ENCODE measurements around the gene NRBP1.
A peak's percentile ranks its signal among the peaks of the same experiment; 100 is the strongest.
"Not testable (repeated sequence)": the region's sequence is repeated elsewhere in the genome, so short reads cannot be mapped to it uniquely, and the experiment has no call there.

NRBP1 gene

DNA sequence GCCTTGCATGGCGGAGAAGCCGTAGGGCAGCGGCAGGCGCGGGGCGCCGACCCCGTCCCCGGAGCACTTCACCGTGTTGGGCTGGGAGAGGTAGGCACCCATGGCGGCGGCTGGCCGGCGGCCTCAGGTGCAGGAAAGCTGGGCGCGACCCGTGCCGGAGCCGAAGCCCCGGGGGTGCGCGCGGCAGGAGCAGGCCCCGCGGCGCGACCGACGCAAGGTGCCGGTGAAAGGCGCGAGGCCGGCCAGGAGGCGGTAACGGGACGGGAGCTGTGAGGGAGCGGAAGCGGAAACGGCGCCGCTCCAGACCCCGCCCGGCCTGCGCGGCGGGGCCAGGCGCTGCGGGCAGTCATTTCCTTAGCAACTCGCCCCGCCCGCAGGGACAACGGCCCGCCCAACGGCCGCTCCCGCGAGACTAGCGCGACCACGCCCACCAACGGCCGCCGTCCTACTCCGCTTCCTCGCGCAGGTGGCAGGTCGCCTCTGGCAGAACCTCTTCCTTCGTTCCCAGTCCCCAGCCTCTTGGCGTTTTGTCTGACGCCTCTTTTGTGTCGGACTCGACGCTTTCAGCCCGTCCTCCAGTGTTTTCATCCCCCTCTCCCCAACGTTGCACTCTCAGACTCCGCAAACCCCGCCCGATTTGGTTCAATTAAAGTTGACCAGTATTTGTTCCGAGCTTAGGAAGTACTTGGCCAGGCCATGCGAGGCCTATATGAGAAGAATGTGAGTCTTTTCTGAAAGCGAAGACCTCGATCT, 18.9 kb upstream of the NRBP1 start, which contains the start of gene PPM1G:
TSS of gene PPM1G (minus strand) at position 271 of the 753 bp plus-strand sequence. CDS start at position 102, 169 bp downstream.
- TF ChIP-seq, protein P1, sequence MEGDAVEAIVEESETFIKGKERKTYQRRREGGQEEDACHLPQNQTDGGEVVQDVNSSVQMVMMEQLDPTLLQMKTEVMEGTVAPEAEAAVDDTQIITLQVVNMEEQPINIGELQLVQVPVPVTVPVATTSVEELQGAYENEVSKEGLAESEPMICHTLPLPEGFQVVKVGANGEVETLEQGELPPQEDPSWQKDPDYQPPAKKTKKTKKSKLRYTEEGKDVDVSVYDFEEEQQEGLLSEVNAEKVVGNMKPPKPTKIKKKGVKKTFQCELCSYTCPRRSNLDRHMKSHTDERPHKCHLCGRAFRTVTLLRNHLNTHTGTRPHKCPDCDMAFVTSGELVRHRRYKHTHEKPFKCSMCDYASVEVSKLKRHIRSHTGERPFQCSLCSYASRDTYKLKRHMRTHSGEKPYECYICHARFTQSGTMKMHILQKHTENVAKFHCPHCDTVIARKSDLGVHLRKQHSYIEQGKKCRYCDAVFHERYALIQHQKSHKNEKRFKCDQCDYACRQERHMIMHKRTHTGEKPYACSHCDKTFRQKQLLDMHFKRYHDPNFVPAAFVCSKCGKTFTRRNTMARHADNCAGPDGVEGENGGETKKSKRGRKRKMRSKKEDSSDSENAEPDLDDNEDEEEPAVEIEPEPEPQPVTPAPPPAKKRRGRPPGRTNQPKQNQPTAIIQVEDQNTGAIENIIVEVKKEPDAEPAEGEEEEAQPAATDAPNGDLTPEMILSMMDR (IDR thresholded peaks at IDR 0.05; ENCODE audit: control insufficient read depth, extremely low read depth, insufficient read depth): no peak
- peak; percentile 74 for DNase-seq (ENCODE audit: low read depth)
- peak within 1 kb of the TSS; percentile 94 for H3K4me3 ChIP-seq (ENCODE audit: low read depth, low read length)

DNA sequence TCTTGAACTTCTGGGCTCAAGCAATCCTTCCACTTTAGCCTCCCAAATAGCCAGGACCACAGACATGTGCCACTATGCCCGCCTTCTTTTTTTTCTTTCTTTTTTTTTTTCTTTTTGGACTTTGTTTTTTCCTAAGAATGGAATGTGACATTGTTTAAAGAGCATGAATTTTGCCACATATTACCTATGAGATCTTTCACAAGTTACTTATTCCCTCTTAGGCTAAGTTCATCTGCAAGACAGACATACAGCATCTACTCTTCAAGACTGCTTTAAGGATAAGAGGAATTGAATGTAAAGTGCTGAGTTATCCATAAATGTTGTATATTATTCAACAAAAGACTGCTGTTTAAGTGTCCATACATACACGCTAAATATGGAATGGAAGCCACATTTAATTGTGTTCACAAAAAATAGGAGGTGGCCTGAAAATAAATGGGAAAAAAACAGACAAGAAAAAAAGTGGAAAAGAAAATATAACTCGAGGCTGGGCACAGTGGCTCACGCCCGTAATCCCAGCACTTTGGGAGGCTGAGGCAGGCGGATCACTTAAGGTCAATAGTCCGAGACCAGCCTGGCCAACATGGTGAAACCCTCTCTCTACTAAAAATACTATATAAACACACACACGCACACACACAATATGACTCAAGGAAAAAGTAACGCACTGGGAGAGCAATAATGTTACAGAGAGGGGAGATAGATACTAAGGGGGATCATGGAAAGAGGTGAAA, 15.8 kb upstream of the NRBP1 start:
- TF ChIP-seq, protein P1 (IDR thresholded peaks at IDR 0.05; ENCODE audit: control insufficient read depth, extremely low read depth, insufficient read depth): no peak
- DNase-seq (ENCODE audit: low read depth): no peak

DNA sequence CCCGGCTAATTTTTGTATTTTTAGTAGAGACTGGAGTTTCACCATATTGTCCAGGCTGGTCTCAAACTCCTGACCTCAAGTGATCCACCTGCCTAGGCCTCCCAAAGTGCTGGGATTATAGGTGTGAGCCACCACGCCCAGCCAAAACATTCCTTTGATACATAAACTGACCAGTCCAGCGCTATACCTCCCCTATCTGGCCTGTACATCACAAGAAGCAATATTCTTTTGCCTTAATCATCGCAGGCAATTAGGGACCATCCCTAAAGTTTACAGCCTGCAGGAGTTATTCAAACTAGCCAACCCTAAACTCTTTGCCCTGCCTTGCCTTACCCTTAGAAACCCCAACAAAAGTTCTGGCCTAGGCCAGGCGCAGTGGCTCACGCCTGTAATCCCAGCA, 12.3 kb upstream of the NRBP1 start:
- no peak for DNase-seq (ENCODE audit: low read depth)
- TF ChIP-seq, protein P1 (IDR thresholded peaks at IDR 0.05; ENCODE audit: control insufficient read depth, extremely low read depth, insufficient read depth): no peak
- no peak overlapping the region for H3K4me3 ChIP-seq (ENCODE audit: low read depth, low read length)

More for the DNA sequence above, 15.8 kb upstream of the NRBP1 start:
- H3K4me3 ChIP-seq (ENCODE audit: low read depth, low read length): no peak overlapping the region

DNA sequence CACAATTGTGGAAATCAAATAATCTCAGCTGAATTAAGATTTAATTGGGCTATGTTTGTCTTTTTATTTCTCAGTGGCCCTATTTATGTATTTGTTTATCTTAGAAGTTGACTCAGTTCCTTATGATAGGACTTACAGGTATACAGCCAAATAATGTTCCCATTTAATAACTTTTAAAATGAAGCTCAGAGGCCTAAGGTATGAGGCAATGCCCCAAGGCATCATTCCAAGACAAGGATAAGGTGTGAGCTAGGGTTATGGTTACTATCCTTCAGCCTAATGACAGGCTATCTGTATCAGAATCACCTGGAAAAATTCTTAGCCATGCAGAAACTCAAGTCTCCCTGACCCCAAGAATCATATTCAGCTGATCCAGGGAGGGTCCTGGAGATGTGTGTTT, 7.4 kb upstream of the NRBP1 start:
- no peak overlapping the region for H3K4me3 ChIP-seq (ENCODE audit: low read depth, low read length)
- DNase-seq (ENCODE audit: low read depth): peak; percentile 88
- TF ChIP-seq, protein P1 (IDR thresholded peaks at IDR 0.05; ENCODE audit: control insufficient read depth, extremely low read depth, insufficient read depth): no peak

DNA sequence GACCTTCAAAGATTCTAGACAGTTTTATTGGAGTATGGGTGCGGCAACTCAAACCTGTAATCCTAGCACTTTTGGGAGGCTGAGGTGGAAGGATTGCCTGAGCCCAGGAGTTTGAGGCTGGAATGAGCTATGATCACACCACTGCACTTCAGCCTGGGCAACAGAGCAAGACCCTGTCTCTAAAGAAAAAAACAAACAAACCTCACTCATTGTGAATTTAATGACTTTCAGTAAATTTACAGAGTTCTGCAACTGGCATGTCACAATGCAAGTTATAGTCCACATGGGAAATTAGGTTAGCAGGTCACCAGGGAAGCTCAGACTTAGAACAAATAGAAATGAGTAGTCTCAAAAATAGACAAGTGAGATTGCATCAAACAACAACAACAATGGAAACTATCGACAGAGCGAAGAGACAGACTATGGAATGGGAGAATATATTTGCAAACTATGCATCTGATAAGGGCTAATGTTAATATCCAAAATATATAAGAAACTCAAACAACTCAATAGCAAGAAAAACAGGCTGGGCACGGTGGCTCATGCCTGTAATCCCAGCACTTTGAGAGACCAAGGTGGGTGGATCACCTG, 6.7 kb upstream of the NRBP1 start:
- DNase-seq (ENCODE audit: low read depth): no peak
- TF ChIP-seq, protein P1 (IDR thresholded peaks at IDR 0.05; ENCODE audit: control insufficient read depth, extremely low read depth, insufficient read depth): no peak
- H3K4me3 ChIP-seq (ENCODE audit: low read depth, low read length): no peak overlapping the region

DNA sequence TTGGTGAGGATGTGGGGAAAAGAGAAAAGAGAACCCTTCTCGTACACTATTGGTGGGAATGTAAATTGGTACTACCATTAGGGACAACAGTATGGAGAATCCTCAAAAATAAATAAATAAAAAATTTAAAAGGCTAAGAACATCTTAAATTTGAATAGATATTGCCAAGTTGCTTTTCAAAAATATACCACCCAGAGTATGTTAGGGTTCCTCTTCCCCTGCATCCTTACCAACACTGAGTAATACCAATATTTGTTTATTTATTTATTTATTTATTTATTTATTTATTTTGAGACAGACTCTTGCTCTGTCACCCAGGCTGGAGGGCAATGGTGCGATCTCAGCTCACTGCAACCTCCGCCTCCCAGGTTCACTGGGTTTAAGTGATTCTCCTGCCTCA, 5.5 kb upstream of the NRBP1 start:
- TF ChIP-seq, protein P1 (IDR thresholded peaks at IDR 0.05; ENCODE audit: control insufficient read depth, extremely low read depth, insufficient read depth): no peak

DNA sequence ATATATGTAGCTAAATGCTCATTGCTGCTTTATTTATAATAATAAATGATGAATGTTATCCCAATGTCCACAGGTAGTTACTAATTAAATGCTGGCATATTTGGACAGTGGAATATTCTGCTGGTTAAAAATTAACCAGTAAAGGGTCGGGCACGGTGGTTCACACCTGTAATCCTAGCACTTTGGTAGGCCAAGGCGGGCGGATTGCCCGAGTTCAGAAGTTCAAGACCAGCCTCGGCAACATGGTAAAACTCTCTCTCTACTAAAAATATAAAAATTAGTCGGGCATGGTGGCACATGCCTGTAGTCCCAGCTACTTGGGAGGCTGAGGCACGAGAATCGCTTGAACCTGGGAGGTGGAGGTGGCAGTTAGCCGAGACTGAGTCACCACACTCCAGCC, 3.4 kb upstream of the NRBP1 start:
- not testable (repeated sequence) for DNase-seq (ENCODE audit: low read depth); H3K4me3 ChIP-seq (ENCODE audit: low read depth, low read length)

More for the DNA sequence above, 5.5 kb upstream of the NRBP1 start:
- no peak overlapping the region for H3K4me3 ChIP-seq (ENCODE audit: low read depth, low read length)
- no peak for DNase-seq (ENCODE audit: low read depth)

Data from LNCaP clone FGC (cell line).